ENCODE results near the gene ADAM17. TPM values are rescaled to one million over a fixed set of nuclear protein-coding genes. Genes with fewer than 3 reads are reported as not detected.

The ADAM17 gene
- polyA plus RNA-seq, 3 donors = 30.2 to 34.8 (median 30.9) TPM

DNA sequence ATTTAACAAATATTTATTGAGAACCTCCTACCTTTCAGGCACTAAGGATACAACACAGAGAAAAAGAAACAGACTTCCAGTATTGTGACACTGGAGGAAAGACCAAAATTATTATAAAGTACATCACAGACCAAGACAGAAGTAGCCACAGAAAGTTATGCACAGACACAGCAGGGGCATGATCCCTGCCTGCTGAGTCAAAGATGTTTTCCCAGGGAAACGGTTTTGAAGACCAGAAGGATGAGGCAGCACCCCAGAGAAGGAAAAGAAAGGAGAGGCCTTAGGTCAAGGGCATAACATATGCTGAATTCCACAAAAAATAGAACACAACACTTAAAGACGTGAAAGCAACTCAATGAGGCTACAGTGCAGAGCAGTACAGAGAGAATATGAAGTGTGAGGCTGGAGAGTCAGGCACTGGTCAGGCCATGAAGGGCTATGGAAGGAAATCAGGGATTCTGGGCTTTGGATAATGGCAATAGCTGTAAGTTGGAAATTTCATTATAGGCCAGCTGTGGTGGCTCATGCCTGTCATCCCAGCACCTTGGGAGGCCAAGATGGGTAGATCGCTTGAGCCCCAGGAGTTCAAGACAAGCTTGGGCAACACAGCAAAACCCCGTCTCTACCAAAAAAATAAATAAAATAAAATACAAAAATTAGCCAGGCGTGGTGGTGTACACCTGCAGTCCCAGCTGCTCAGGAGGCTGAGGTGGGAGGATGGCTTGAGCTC, 8.2 kb downstream of the ADAM17 start:
- H3K36me3 Mint-ChIP-seq = peaks cover 20 to 21% of the 10 kb centered on the region in 2 donors
- no peak overlapping the region for H3K9ac ChIP-seq (ENCODE audit: insufficient read depth, low read length, poor library complexity, severe bottlenecking)
- intact Hi-C loops (cut with micrococcal nuclease) = no loop called here

DNA sequence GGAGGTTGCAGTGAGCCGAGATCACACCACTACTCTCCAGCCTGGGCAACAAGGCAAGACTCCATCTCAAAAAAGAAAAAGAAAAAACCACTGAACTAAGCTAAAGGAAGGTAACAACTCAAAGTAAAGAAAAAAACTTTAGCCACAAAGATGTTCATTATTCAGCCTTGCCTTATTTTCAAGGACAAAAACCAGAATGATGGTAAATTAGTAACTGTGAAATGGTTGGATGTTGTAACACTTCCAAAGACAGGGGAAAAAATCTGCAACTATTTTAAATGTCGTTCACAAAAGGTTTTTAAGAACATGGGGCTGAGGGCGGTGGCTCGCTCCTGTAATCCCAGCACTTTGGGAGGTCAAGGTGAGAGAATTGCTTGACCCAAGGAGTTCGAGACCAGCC, 10.1 kb downstream of the ADAM17 start:
- intact Hi-C loops (cut with micrococcal nuclease) = no loop called here
- no peaks in the 10 kb centered on the region for H3K27me3 ChIP-seq (ENCODE audit: control insufficient read depth in 2 of 2, insufficient read depth in 2 of 2, low read length in 2 of 2)
- H3K4me2 ChIP-seq (replicated peaks; ENCODE audit: extremely low read depth, low read length, poor library complexity, severe bottlenecking) = no peak overlapping the region
- no peak overlapping the region for H3K9ac ChIP-seq (ENCODE audit: insufficient read depth, low read length, poor library complexity, severe bottlenecking)
- peaks cover 0 to 2% (median 0%) of the 10 kb centered on the region in 3 donors for H3K27me3 Mint-ChIP-seq (ENCODE audit: low read depth in 3 of 3)
- peaks cover 0 to 23% of the 10 kb centered on the region in 2 donors for H3K36me3 ChIP-seq (replicated peaks in 1 of 2; ENCODE audit: control insufficient read depth in 1 of 2, insufficient read depth in 2 of 2, low read length in 2 of 2)
- H3K27ac Mint-ChIP-seq = peak overlapping the region in 3 of 7 donors; percentile 63 to 72 (median 66)
- H3K79me2 ChIP-seq (ENCODE audit: insufficient read depth, low read length) = peaks cover 100% of the 10 kb centered on the region
- H3K4me1 Mint-ChIP-seq = peaks cover 54% of the 10 kb centered on the region
- no peaks in the 10 kb centered on the region for H3K9me3 ChIP-seq (replicated peaks in 1 of 2; ENCODE audit: control insufficient read depth in 1 of 2, insufficient read depth in 1 of 2, low read length in 2 of 2)
- H3K4me3 Mint-ChIP-seq = no peak overlapping the region
- H3K9me3 Mint-ChIP-seq = no peaks in the 10 kb centered on the region
- WGBS (ENCODE audit: insufficient coverage) = 92% methylated on average over 4 of the region's 5 CpGs
- peaks cover 30 to 38% of the 10 kb centered on the region in 2 donors for H3K36me3 Mint-ChIP-seq
- H3K4me3 ChIP-seq (replicated peaks in 1 of 3; ENCODE audit: low read depth in 2 of 3, low read length in 3 of 3) = no peak overlapping the region
- H3K27ac ChIP-seq (ENCODE audit: low read depth in 1 of 2, low read length in 2 of 2) = no peak overlapping the region
- H3K4me1 ChIP-seq (ENCODE audit: control insufficient read depth in 1 of 2, insufficient read depth in 2 of 2, low read length in 2 of 2) = peaks cover 43 to 59% of the 10 kb centered on the region in 2 donors
- DNase-seq = no peak
- TF ChIP-seq, protein P1, sequence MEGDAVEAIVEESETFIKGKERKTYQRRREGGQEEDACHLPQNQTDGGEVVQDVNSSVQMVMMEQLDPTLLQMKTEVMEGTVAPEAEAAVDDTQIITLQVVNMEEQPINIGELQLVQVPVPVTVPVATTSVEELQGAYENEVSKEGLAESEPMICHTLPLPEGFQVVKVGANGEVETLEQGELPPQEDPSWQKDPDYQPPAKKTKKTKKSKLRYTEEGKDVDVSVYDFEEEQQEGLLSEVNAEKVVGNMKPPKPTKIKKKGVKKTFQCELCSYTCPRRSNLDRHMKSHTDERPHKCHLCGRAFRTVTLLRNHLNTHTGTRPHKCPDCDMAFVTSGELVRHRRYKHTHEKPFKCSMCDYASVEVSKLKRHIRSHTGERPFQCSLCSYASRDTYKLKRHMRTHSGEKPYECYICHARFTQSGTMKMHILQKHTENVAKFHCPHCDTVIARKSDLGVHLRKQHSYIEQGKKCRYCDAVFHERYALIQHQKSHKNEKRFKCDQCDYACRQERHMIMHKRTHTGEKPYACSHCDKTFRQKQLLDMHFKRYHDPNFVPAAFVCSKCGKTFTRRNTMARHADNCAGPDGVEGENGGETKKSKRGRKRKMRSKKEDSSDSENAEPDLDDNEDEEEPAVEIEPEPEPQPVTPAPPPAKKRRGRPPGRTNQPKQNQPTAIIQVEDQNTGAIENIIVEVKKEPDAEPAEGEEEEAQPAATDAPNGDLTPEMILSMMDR (IDR thresholded peaks at IDR 0.05) = no peak
- H4K20me1 ChIP-seq (ENCODE audit: insufficient read depth, low read length) = peaks cover 44% of the 10 kb centered on the region
- no peak overlapping the region for H2AFZ ChIP-seq (ENCODE audit: insufficient read depth, low read depth, low read length, poor library complexity, severe bottlenecking)

More for the DNA sequence above, 8.2 kb downstream of the ADAM17 start:
- no peak overlapping the region for H3K4me3 ChIP-seq (replicated peaks in 1 of 3; ENCODE audit: low read depth in 2 of 3, low read length in 3 of 3)
- peaks cover 62 to 78% of the 10 kb centered on the region in 2 donors for H3K4me1 ChIP-seq (ENCODE audit: control insufficient read depth in 1 of 2, insufficient read depth in 2 of 2, low read length in 2 of 2)
- Mint-ChIP-seq H3K4me1 (peaks cover 69% of the 10 kb centered on the region), H3K27ac (peak overlapping the region; percentile 93 to 100 (median 96)), H3K27me3 (ENCODE audit: low read depth in 3 of 3) (peaks cover 0 to 2% (median 0%) of the 10 kb centered on the region in 3 donors), H3K4me3 (no peak overlapping the region), H3K9me3 (no peaks in the 10 kb centered on the region)
- no peaks in the 10 kb centered on the region for H3K27me3 ChIP-seq (ENCODE audit: control insufficient read depth in 2 of 2, insufficient read depth in 2 of 2, low read length in 2 of 2)
- no peak overlapping the region for H2AFZ ChIP-seq (ENCODE audit: insufficient read depth, low read depth, low read length, poor library complexity, severe bottlenecking)
- H3K27ac ChIP-seq (ENCODE audit: low read depth in 1 of 2, low read length in 2 of 2) = peak overlapping the region; percentile 63 to 76
- WGBS (ENCODE audit: insufficient coverage) = 86% methylated on average over 1 of the region's 5 CpGs
- no peaks in the 10 kb centered on the region for H3K9me3 ChIP-seq (replicated peaks in 1 of 2; ENCODE audit: control insufficient read depth in 1 of 2, insufficient read depth in 1 of 2, low read length in 2 of 2)
- H3K4me2 ChIP-seq (replicated peaks; ENCODE audit: extremely low read depth, low read length, poor library complexity, severe bottlenecking) = no peak overlapping the region
- TF ChIP-seq, protein P1 (IDR thresholded peaks at IDR 0.05) = no peak
- peaks cover 99% of the 10 kb centered on the region for H3K79me2 ChIP-seq (ENCODE audit: insufficient read depth, low read length)
- peaks cover 49% of the 10 kb centered on the region for H4K20me1 ChIP-seq (ENCODE audit: insufficient read depth, low read length)
- DNase-seq = no peak
- peaks cover 0 to 6% of the 10 kb centered on the region in 2 donors for H3K36me3 ChIP-seq (replicated peaks in 1 of 2; ENCODE audit: control insufficient read depth in 1 of 2, insufficient read depth in 2 of 2, low read length in 2 of 2)
